ENCODE measurements around the gene FILIP1L. TPM values are rescaled to one million over a fixed set of nuclear protein-coding genes. Genes with fewer than 3 reads are reported as not detected.

FILIP1L gene
- total RNA-seq, 4 donors from 2014 or later: 87.1 to 115 (median 99.6) TPM

- DNase-seq (no peak), ATAC-seq (no peak)
- Histone ChIP-seq H3K9me3 (no peaks in the 10 kb centered on the region), H3K4me3 (no peak overlapping the region), H3K27me3 (no peaks in the 10 kb centered on the region), H3K4me1 (peaks cover 31 to 42% of the 10 kb centered on the region in 2 donors), H3K27ac (peak overlapping the region in 3 of 4 donors; percentile 11 to 30 (median 19)), H3K36me3 (no peaks in the 10 kb centered on the region)
- in situ Hi-C loops (cut with MboI; ENCODE audit: low sequenced_read_pairs in 4 of 4) (no loop called here), intact Hi-C loops (cut with DNase I; ENCODE audit: low total_unique reads) (no loop called here)
- TF ChIP-seq POLR2A (IDR thresholded peaks at IDR 0.05): no peak
Observed at GRCh38 chr3:100002599-100003350, 111.5 kb downstream of the FILIP1L start.

- TF ChIP-seq CTCF (IDR thresholded peaks at IDR 0.05 in 4 of 5, conservative IDR thresholded peaks at IDR 0.05 in 1 of 5) (no peak), POLR2A (IDR thresholded peaks at IDR 0.05) (no peak)
- H3K27ac ChIP-seq: peak overlapping the region in 2 of 4 donors; percentile 4 to 42
- in situ Hi-C loops (cut with MboI; ENCODE audit: low sequenced_read_pairs in 4 of 4) (no loop called here), intact Hi-C loops (cut with DNase I; ENCODE audit: low total_unique reads) (no loop called here)
- DNase-seq (no peak), ATAC-seq (no peak)
- no peaks in the 10 kb centered on the region for H3K36me3 ChIP-seq
- no peaks in the 10 kb centered on the region for H3K27me3 ChIP-seq
- peaks cover 20 to 31% of the 10 kb centered on the region in 2 donors for H3K4me1 ChIP-seq
- H3K4me3 ChIP-seq: no peak overlapping the region
- no peaks in the 10 kb centered on the region for H3K9me3 ChIP-seq
Observed at GRCh38 chr3:100001526-100002270, 112.6 kb downstream of the FILIP1L start.

- intact Hi-C loops (cut with DNase I; ENCODE audit: low total_unique reads): no loop called here
- no peaks in the 10 kb centered on the region for H3K9me3 ChIP-seq
- H3K27me3 ChIP-seq: no peaks in the 10 kb centered on the region
- H3K36me3 ChIP-seq: no peaks in the 10 kb centered on the region
- TF ChIP-seq POLR2A (IDR thresholded peaks at IDR 0.05): no peak
- TF ChIP-seq CTCF (IDR thresholded peaks at IDR 0.05 in 4 of 5, conservative IDR thresholded peaks at IDR 0.05 in 1 of 5): no peak
- in situ Hi-C loops (cut with MboI; ENCODE audit: low sequenced_read_pairs in 4 of 4): no loop called here
- no peak for DNase-seq
- no peak overlapping the region for H3K4me3 ChIP-seq
- no peak for ATAC-seq
- peaks cover 14 to 25% of the 10 kb centered on the region in 2 donors for H3K4me1 ChIP-seq
- H3K27ac ChIP-seq: peak overlapping the region in 3 of 4 donors; percentile 13 to 46 (median 42)
Observed at GRCh38 chr3:100001083-100001482, 113.2 kb downstream of the FILIP1L start.

GRCh38 chr3:99999536-99999935, 114.8 kb downstream of the FILIP1L start:
- no peak for ATAC-seq
- no peak overlapping the region for H3K4me3 ChIP-seq
- peak overlapping the region in 2 of 4 donors; percentile 42 to 46 for H3K27ac ChIP-seq
- intact Hi-C loops (cut with DNase I; ENCODE audit: low total_unique reads) (no loop called here), in situ Hi-C loops (cut with MboI; ENCODE audit: low sequenced_read_pairs in 4 of 4) (no loop called here)
- TF ChIP-seq POLR2A (IDR thresholded peaks at IDR 0.05) (no peak), CTCF (IDR thresholded peaks at IDR 0.05 in 4 of 5, conservative IDR thresholded peaks at IDR 0.05 in 1 of 5) (no peak)
- no peak for DNase-seq
- H3K4me1 ChIP-seq: peaks cover 0 to 14% of the 10 kb centered on the region in 2 donors
- no peaks in the 10 kb centered on the region for H3K27me3 ChIP-seq
- H3K36me3 ChIP-seq: no peaks in the 10 kb centered on the region
- no peaks in the 10 kb centered on the region for H3K9me3 ChIP-seq

GRCh38 chr3:99997293-99997692, 117.0 kb downstream of the FILIP1L start:
- Histone ChIP-seq H3K36me3 (no peaks in the 10 kb centered on the region), H3K27ac (peak overlapping the region in 3 of 4 donors; percentile 4 to 42 (median 27)), H3K4me1 (peaks cover 16 to 18% of the 10 kb centered on the region in 2 donors), H3K27me3 (no peaks in the 10 kb centered on the region), H3K4me3 (no peak overlapping the region), H3K9me3 (no peaks in the 10 kb centered on the region)
- ATAC-seq: no peak
- in situ Hi-C loops (cut with MboI; ENCODE audit: low sequenced_read_pairs in 4 of 4) (no loop called here), intact Hi-C loops (cut with DNase I; ENCODE audit: low total_unique reads) (no loop called here)
- TF ChIP-seq CTCF (IDR thresholded peaks at IDR 0.05 in 4 of 5, conservative IDR thresholded peaks at IDR 0.05 in 1 of 5) (no peak), POLR2A (IDR thresholded peaks at IDR 0.05) (no peak)
- no peak for DNase-seq
